Transverse colon (tissue), 4 donors: Measurements from ENCODE around the gene PLA2G4B.

Source experiments
- EP300 ChIP-seq: sonication (generic); formaldehyde crosslinking; IDR thresholded peaks from one replicate; pipeline ENCODE4 v1.6.1; 2017; ENCODE audit warnings: antibody characterized with exemption, low read depth
- POLR2A ChIP-seq: fragments of 450-650 bp; IDR thresholded peaks from one replicate; pipeline ENCODE4 v1.6.1; 2016; ENCODE audit warnings: antibody characterized with exemption, mild to moderate bottlenecking, moderate library complexity
- POLR2AphosphoS5 ChIP-seq, 3 donors: sonication (generic); formaldehyde crosslinking; IDR thresholded peaks; one replicate each; pipeline ENCODE4 v1.6.1; 2016; ENCODE audit warnings: antibody characterized with exemption in 3 of 3
- TF ChIP-seq, protein P1 (sequence below), 5 experiments: fragments of 200-600 bp in 3 of 5; fragments of 450-650 bp in 2 of 5; sonication (generic) in 3 of 5; IDR thresholded peaks; 1 replicate in 2 of 5; 2 replicates in 3 of 5; pipeline ENCODE4 v1.5.1; 2016 to 2017; ENCODE audit warnings: antibody characterized with exemption in 5 of 5, inconsistent platforms in 3 of 5, mild to moderate bottlenecking in 2 of 5, moderate library complexity in 1 of 5

DNA sequence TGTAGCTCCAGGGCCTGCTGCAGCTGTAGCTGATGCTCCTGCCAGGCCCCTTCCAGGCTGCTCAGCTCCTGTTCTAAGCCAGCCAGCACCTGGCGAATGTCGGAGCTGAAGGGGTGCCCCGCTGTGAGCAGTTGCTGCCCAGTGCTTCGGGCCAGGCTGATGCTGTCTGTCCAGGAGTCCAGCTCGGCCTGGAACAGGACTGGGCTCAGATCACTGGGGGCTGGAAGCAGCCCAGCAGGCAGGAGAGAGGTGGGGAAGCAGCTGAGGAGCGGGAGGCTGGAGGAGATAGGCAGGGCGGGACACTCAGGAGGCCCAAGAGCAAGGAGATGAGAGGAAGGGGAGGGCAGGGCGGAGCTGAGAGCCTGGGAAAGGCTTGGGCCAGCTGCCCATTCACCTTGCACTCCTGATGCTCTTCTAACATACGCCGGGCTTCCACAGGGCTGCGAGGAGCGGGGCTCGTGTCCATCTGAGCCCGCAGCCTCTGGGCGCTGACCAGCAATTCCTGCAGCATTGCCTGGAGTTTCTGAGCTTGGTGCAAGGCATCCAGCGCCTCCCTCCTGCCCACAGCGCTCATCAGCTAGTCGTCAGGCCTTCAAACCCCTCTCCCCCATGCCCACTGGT is 23.2 kb downstream of the PLA2G4B start:
- TF ChIP-seq, protein P1, sequence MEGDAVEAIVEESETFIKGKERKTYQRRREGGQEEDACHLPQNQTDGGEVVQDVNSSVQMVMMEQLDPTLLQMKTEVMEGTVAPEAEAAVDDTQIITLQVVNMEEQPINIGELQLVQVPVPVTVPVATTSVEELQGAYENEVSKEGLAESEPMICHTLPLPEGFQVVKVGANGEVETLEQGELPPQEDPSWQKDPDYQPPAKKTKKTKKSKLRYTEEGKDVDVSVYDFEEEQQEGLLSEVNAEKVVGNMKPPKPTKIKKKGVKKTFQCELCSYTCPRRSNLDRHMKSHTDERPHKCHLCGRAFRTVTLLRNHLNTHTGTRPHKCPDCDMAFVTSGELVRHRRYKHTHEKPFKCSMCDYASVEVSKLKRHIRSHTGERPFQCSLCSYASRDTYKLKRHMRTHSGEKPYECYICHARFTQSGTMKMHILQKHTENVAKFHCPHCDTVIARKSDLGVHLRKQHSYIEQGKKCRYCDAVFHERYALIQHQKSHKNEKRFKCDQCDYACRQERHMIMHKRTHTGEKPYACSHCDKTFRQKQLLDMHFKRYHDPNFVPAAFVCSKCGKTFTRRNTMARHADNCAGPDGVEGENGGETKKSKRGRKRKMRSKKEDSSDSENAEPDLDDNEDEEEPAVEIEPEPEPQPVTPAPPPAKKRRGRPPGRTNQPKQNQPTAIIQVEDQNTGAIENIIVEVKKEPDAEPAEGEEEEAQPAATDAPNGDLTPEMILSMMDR (IDR thresholded peaks at IDR 0.05), result no peak
- no peak for TF ChIP-seq POLR2A
- no peak for TF ChIP-seq POLR2AphosphoS5 (IDR thresholded peaks at IDR 0.05)
- no peak for TF ChIP-seq EP300
